SIG-M5 treated with dmso at 0.1 percent for 504 hours (cell line): ENCODE data around the gene USP34.
"Not testable (repeated sequence)": the region's sequence is repeated elsewhere in the genome, so short reads cannot be mapped to it uniquely, and the experiment has no call there.

ENCODE experiments used
- DNase-seq: peaks from one replicate; lab custom pipeline; 2025; ENCODE audit not compliant: unreplicated experiment; lab: John Stamatoyannopoulos, UW

The USP34 gene

GRCh38 chr2:61465045-61465444 lies 5.8 kb downstream of the USP34 start:
- DNase-seq: no peak

GRCh38 chr2:61463769-61464475 lies 7.0 kb downstream of the USP34 start:
- DNase-seq: no peak

- DNase-seq: no peak
Measured at GRCh38 chr2:61461404-61461803, 9.5 kb downstream of the USP34 start.

GRCh38 chr2:61460163-61460562 lies 10.7 kb downstream of the USP34 start:
- DNase-seq: no peak

GRCh38 chr2:61456746-61457420 lies 14.0 kb downstream of the USP34 start:
- no peak for DNase-seq

- DNase-seq: no peak
Measured at GRCh38 chr2:61456070-61456745, 14.7 kb downstream of the USP34 start.

GRCh38 chr2:61454972-61455371 lies 15.9 kb downstream of the USP34 start:
- not testable (repeated sequence) for DNase-seq

GRCh38 chr2:61454383-61454782 lies 16.5 kb downstream of the USP34 start:
- DNase-seq: no peak

GRCh38 chr2:61452392-61452791 lies 18.5 kb downstream of the USP34 start:
- DNase-seq: no peak

GRCh38 chr2:61451178-61451577 lies 19.7 kb downstream of the USP34 start:
- no peak for DNase-seq

GRCh38 chr2:61450144-61450543 lies 20.7 kb downstream of the USP34 start:
- peak; percentile 30 for DNase-seq

- DNase-seq: no peak
Measured at GRCh38 chr2:61448229-61448628, 22.7 kb downstream of the USP34 start.

GRCh38 chr2:61446971-61447370 lies 23.9 kb downstream of the USP34 start:
- not testable (repeated sequence) for DNase-seq

- peak; percentile 89 for DNase-seq
Measured at GRCh38 chr2:61443342-61444041, 27.4 kb downstream of the USP34 start.

GRCh38 chr2:61439241-61440002 lies 31.5 kb downstream of the USP34 start:
- DNase-seq: no peak

- no peak for DNase-seq
Measured at GRCh38 chr2:61438670-61439069, 32.2 kb downstream of the USP34 start.

- no peak for DNase-seq
Measured at GRCh38 chr2:61437170-61437569, 33.7 kb downstream of the USP34 start.

GRCh38 chr2:61436092-61436491 lies 34.8 kb downstream of the USP34 start:
- no peak for DNase-seq

GRCh38 chr2:61435291-61435690 lies 35.6 kb downstream of the USP34 start:
- DNase-seq: no peak

- peak; percentile 93 for DNase-seq
Measured at GRCh38 chr2:61434314-61434713, 36.6 kb downstream of the USP34 start.

GRCh38 chr2:61433606-61434005 lies 37.3 kb downstream of the USP34 start:
- DNase-seq: no peak
